Measurements from ENCODE around the gene PRM1.

Gene PRM1

DNA sequence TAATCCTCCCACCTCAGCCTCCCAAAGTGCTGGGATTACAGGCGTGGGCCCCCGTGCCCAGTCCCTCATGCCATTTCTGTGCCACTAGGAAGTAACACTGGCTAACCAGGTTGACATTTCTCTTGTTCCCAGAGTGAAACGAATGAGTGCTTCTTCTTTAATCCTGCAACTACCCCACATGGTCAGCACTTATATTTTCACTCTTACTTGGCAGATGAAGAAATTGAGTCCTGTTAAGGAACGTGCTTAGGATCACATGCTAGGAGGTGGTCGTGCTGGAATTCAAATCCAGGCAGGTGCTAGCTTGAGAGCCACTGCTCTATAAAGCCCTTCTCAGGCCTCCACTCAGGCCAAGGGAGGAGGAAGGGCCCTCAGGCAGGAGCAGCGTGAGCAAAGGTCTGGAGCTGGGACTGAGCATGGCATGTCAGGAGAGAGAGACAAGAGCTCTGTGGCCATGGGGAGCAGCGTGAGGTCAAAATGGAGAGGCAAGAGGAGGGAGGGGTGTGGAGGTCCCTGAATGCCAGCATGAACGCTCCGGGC lies 45.7 kb upstream of the PRM1 start:
- no peak for TF ChIP-seq EZH2phosphoT487 (IDR thresholded peaks at IDR 0.05; ENCODE audit: borderline replicate concordance, low read length)
- TF ChIP-seq, protein P1, sequence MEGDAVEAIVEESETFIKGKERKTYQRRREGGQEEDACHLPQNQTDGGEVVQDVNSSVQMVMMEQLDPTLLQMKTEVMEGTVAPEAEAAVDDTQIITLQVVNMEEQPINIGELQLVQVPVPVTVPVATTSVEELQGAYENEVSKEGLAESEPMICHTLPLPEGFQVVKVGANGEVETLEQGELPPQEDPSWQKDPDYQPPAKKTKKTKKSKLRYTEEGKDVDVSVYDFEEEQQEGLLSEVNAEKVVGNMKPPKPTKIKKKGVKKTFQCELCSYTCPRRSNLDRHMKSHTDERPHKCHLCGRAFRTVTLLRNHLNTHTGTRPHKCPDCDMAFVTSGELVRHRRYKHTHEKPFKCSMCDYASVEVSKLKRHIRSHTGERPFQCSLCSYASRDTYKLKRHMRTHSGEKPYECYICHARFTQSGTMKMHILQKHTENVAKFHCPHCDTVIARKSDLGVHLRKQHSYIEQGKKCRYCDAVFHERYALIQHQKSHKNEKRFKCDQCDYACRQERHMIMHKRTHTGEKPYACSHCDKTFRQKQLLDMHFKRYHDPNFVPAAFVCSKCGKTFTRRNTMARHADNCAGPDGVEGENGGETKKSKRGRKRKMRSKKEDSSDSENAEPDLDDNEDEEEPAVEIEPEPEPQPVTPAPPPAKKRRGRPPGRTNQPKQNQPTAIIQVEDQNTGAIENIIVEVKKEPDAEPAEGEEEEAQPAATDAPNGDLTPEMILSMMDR (IDR thresholded peaks at IDR 0.05; ENCODE audit: low read depth, low read length, poor library complexity, severe bottlenecking), result no peak
- no peaks in the 10 kb centered on the region for H4K20me1 ChIP-seq (ENCODE audit: control insufficient read depth, insufficient read depth, low read depth, low read length)
- H3K79me2 ChIP-seq (ENCODE audit: control insufficient read depth, low read length), result no peaks in the 10 kb centered on the region
- H3K4me1 ChIP-seq (ENCODE audit: control insufficient read depth, low read length), result peaks cover 67% of the 10 kb centered on the region
- peaks cover 14% of the 10 kb centered on the region for H3F3A ChIP-seq (ENCODE audit: control insufficient read depth, insufficient read depth)
- H3K9me3 ChIP-seq (ENCODE audit: control insufficient read depth, insufficient read depth, low read length), result peaks cover 6% of the 10 kb centered on the region
- H3K4me3 ChIP-seq (ENCODE audit: low read length), result no peak overlapping the region
- H3K27me3 ChIP-seq (ENCODE audit: control insufficient read depth, low read length), result peaks cover 39% of the 10 kb centered on the region
- H3K27ac ChIP-seq (ENCODE audit: low read depth, low read length), result no peak overlapping the region
- no peaks in the 10 kb centered on the region for H3K36me3 ChIP-seq (ENCODE audit: control insufficient read depth, low read length)
- no peaks in the 10 kb centered on the region for H3K9me2 ChIP-seq (replicated peaks; ENCODE audit: control insufficient read depth, low read length)
- no peak overlapping the region for H3K4me2 ChIP-seq (ENCODE audit: low read length)

DNA sequence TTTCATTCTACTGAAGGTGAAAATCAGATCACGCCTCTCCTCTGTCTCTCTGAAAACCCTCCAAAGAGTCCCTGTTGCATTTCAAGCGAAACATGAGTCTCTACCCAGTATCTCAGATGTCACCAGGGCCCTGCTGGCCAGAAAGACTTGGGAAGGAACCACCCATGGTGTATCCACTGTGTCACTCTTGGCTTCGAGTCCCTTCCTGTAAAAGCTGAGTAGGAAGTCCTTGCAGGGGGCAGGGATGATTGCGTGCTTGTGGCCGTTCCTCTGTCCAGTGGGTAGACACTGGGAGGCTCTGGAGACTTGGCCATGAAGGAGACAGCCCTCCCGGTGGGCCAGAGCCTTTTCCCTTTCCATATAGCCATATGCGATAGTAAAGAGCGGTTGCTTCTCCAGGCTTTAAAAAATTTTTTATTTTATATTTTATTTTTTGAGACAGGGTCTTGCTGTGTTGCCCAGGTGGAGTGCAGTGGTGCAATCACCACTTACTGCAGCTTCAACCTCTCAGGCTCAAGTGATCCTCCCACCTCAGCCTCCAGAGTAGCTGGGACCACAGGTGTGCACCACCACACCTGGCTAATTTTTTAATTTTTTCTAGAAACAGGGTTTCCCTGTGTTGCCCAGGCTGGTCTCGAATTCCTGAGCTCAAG lies 45.1 kb upstream of the PRM1 start:
- no peaks in the 10 kb centered on the region for H4K20me1 ChIP-seq (ENCODE audit: control insufficient read depth, insufficient read depth, low read depth, low read length)
- no peak for TF ChIP-seq EZH2phosphoT487 (IDR thresholded peaks at IDR 0.05; ENCODE audit: borderline replicate concordance, low read length)
- no peaks in the 10 kb centered on the region for H3K36me3 ChIP-seq (ENCODE audit: control insufficient read depth, low read length)
- no peaks in the 10 kb centered on the region for H3K79me2 ChIP-seq (ENCODE audit: control insufficient read depth, low read length)
- no peak overlapping the region for H3K27ac ChIP-seq (ENCODE audit: low read depth, low read length)
- no peak overlapping the region for H3K4me2 ChIP-seq (ENCODE audit: low read length)
- peaks cover 6% of the 10 kb centered on the region for H3K9me3 ChIP-seq (ENCODE audit: control insufficient read depth, insufficient read depth, low read length)
- H3K4me3 ChIP-seq (ENCODE audit: low read length), result no peak overlapping the region
- H3F3A ChIP-seq (ENCODE audit: control insufficient read depth, insufficient read depth), result peaks cover 17% of the 10 kb centered on the region
- H3K27me3 ChIP-seq (ENCODE audit: control insufficient read depth, low read length), result peaks cover 35% of the 10 kb centered on the region
- H3K4me1 ChIP-seq (ENCODE audit: control insufficient read depth, low read length), result peaks cover 67% of the 10 kb centered on the region
- no peaks in the 10 kb centered on the region for H3K9me2 ChIP-seq (replicated peaks; ENCODE audit: control insufficient read depth, low read length)

- Histone ChIP-seq H3K4me2 (ENCODE audit: low read length) (no peak overlapping the region), H3K9me2 (replicated peaks; ENCODE audit: control insufficient read depth, low read length) (no peaks in the 10 kb centered on the region), H3K4me3 (ENCODE audit: low read length) (no peak overlapping the region), H3K79me2 (ENCODE audit: control insufficient read depth, low read length) (no peaks in the 10 kb centered on the region), H3K4me1 (ENCODE audit: control insufficient read depth, low read length) (peaks cover 60% of the 10 kb centered on the region), H3K27me3 (ENCODE audit: control insufficient read depth, low read length) (peaks cover 29% of the 10 kb centered on the region), H4K20me1 (ENCODE audit: control insufficient read depth, insufficient read depth, low read depth, low read length) (no peaks in the 10 kb centered on the region), H3F3A (ENCODE audit: control insufficient read depth, insufficient read depth) (peaks cover 17% of the 10 kb centered on the region), H3K36me3 (ENCODE audit: control insufficient read depth, low read length) (no peaks in the 10 kb centered on the region), H3K27ac (ENCODE audit: low read depth, low read length) (no peak overlapping the region), H3K9me3 (ENCODE audit: control insufficient read depth, insufficient read depth, low read length) (peaks cover 6% of the 10 kb centered on the region)
- TF ChIP-seq, protein P1 (IDR thresholded peaks at IDR 0.05; ENCODE audit: low read depth, low read length, poor library complexity, severe bottlenecking), result no peak
- no peak for TF ChIP-seq EZH2phosphoT487 (IDR thresholded peaks at IDR 0.05; ENCODE audit: borderline replicate concordance, low read length)
Observed at GRCh38 chr16:11325404-11326083, 44.4 kb upstream of the PRM1 start.

All from DOHH2 (cell line).